GM13977 (cell line): Measurements from ENCODE around the gene FNDC3A.
"Not testable (repeated sequence)": the region's sequence is repeated elsewhere in the genome, so short reads cannot be mapped to it uniquely, and the experiment has no call there.

Source experiments
- DNase-seq: peaks from one replicate; pipeline ENCODE4 v3.0.0; 2012; ENCODE audit warnings: low spot score
- in situ Hi-C: fragments of 300-500 bp; cut with MboI; formaldehyde crosslinking; loops from one replicate; pipeline ENCODE4 v1.12.0; 2022; ENCODE audit warnings: low sequenced_read_pairs, low pct_unique_long_range_greater_than_20kb, mixed read lengths, inconsistent platforms; ENCODE audit not compliant: unreplicated experiment
- TF ChIP-seq, protein P1 (sequence below): IDR thresholded peaks from 2 replicates; pipeline ENCODE4 v1.5.1; 2012; ENCODE audit warnings: mild to moderate bottlenecking, control low read depth; ENCODE audit not compliant: insufficient read depth; ENCODE audit errors: extremely low read depth, missing control alignments

Gene FNDC3A

DNA sequence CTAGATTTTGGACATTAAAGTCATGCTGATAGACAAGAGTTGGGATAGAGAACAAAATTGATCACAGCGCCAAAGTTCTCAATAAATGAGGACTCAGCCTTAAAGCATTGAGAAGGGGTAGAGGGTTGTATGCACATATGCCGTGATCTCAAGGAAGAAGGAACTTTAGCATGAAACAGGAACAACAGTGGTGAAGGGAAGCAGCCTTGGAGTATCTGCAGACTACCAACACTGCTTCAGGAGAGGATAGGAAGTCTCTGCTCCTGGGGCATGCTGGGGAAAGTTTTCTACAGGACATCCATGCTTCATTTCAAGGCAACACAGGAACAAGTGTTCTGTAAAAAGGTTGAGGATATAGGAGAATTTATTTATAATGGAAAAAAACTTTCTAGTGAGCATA is 132.5 kb downstream of the FNDC3A start:
- TF ChIP-seq, protein P1, sequence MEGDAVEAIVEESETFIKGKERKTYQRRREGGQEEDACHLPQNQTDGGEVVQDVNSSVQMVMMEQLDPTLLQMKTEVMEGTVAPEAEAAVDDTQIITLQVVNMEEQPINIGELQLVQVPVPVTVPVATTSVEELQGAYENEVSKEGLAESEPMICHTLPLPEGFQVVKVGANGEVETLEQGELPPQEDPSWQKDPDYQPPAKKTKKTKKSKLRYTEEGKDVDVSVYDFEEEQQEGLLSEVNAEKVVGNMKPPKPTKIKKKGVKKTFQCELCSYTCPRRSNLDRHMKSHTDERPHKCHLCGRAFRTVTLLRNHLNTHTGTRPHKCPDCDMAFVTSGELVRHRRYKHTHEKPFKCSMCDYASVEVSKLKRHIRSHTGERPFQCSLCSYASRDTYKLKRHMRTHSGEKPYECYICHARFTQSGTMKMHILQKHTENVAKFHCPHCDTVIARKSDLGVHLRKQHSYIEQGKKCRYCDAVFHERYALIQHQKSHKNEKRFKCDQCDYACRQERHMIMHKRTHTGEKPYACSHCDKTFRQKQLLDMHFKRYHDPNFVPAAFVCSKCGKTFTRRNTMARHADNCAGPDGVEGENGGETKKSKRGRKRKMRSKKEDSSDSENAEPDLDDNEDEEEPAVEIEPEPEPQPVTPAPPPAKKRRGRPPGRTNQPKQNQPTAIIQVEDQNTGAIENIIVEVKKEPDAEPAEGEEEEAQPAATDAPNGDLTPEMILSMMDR: no peak
- in situ Hi-C loops: no loop called here
- DNase-seq: no peak

DNA sequence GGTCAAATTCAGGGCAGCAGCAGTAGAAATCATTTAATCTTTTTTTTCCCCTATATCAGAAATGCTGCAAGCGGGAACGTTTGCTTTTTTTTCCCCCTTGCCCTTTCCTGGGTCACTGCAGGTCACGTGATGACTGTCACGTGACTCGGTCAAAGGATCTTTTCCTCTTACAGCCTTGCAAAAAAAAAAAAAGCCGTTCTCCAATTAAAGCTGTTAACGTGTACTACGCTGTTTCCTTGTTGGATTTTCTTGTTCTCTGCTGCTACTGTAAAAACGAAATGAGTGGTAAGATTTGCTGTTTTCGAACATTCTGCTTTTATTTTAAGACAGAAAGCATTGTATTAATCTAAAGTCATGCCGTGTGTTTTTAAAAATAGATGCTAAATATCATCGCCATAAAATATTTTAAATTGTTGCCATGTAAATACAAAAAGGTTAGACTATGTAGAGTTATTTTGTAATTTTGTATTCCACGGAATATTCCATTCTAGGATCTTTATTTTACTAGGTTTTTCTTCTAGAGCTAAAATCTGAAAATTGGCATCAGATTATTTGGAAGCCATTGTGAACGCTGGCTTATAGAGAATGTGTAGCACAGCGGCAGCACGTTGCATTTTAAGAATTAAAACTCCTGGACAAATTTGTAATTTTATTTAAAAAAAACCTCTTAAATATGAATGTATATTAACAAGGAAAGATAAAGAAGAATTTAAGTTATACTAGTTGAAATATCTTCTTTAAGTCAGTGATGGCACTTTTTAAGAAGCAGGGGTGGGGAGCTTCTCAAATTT is 134.6 kb downstream of the FNDC3A start:
- TF ChIP-seq, protein P1: no peak
- in situ Hi-C loops: no loop called here
- DNase-seq: peak; percentile 45

GRCh38 chr13:49110913-49111170 is 135.1 kb downstream of the FNDC3A start:
- no peak for DNase-seq
- TF ChIP-seq, protein P1: no peak
- in situ Hi-C loops: no loop called here

DNA sequence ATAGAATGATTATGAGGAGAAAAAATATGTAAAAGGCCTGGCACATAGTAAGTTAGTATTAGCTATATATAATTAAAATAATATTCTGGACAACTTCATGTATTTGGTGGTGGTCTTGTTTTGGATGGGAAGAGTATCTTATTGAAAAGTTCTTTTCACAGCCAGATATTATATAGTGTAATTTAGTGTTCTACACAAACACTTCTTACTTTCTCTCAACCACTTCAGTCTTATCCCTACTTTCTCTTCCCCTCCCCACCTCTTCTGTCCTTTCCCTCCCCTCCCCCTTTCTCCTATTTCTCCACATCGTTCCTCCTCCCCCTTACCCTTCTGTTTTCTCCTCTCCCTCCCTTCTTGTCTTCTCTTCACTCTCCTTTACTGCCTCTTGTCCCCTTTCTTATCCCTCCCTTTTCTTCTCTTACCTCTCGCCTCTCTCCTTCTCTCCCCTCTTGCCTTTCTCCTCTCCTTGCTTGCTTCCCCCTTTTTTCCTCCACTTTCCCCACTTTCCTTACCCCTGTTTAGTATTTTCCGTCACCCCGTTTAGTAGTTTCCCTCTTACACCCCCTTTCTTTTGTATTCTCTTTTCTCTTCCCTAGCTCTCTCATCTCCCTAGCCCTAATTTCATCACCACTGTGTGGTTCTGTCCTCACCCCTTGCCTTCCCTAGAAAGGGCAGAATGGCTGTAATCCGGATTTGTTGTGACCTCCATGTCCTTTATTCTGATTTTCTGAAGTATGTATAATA is 137.2 kb downstream of the FNDC3A start:
- DNase-seq: no peak
- in situ Hi-C loops: no loop called here
- TF ChIP-seq, protein P1: no peak

DNA sequence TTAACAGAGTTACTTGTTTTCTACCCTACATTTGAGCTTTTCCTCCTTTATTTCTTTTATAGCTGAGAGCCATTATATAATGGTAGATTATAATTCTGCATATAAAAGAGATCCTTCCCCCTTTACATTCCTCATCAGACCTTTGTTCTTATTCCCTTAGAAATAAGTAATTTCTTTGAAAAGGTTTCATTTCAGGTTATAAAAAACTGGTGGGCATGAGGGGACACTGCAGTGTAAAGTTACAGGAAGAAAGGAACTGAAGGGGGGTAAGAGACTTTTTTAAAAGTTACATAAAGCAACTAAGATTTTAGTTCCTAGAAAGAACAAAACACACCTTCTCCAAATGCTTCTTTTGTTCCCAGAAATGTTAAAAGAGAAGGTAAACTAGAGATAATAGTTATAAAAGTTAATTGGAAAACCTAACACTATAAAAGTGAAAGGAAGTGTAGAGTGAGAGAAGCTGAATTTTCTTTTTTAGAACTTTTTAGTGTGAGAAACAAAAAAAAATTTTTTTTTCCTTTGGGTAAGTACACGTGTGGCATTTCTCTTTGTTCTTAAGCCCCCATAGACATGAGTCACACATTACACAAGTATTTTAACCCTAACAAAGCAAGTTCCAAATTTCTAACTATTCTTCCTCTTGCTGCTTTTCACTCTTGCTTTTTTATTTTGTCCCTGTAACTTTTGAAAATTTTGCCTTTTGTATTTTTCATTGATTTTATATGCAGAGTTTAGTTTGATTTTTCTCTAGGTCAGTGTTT is 138.0 kb downstream of the FNDC3A start:
- TF ChIP-seq, protein P1: no peak
- no peak for DNase-seq
- in situ Hi-C loops: no loop called here

DNA sequence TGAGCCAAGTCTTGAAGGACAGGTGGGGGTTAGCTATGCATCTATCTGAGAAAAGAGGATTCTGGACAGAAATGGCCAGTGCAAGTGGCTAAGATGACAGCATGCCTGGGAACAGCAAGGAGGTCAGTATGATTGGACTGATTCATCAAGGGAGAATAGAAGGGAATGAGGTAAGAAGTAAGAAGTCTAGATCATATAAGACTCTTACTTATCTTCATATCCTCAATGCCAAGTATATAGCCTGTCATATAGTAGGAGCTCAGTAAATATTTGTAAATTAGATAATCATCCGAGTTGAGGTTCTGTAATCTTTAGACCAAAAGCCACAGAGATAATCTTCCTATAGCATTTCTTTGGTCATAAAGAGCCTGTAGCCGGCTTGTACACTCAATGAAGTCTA is 141.2 kb downstream of the FNDC3A start:
- TF ChIP-seq, protein P1: no peak
- DNase-seq: no peak
- in situ Hi-C loops: no loop called here

DNA sequence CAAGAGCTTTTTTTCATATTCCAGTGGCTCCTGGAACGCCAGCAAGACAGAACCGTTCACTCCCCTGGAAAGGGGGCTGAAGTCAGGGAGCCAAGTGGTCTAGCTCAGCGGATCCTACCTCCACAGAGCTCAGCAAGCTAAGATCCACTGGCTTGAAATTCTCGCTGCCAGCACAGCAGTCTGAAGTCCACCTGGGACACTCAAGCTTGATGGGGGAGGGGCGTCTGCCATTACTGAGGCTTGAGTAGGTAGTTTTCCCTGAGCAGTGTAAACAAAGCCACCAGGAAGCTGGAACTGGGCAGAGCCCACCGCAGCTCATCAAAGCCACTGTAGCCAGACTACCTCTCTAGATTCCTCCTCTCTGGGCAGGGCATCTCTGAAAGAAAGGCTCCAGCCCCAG is 142.7 kb downstream of the FNDC3A start:
- in situ Hi-C loops, DNase-seq: not testable (repeated sequence)
